RPMI7951 (cell line): ENCODE measurements around the gene EFNA5. TPM values are rescaled to one million over a fixed set of nuclear protein-coding genes. Genes with fewer than 3 reads are reported as not detected.

Source experiments
- DNase-seq: peaks from one replicate; pipeline ENCODE4 v3.0.0-alpha.2; 2012; ENCODE audit warnings: low read depth
- total RNA-seq: library from RNA; depleted of rRNA; stranded (reverse); fragments of >200 nt; shearing (Covaris generic); gene quantifications from 2 replicates; pipeline ENCODE4 v1.2.3, GENCODE V29; 2014

The EFNA5 gene
- total RNA-seq, 1 experiment from 2014 or later = 0.96 TPM

DNA sequence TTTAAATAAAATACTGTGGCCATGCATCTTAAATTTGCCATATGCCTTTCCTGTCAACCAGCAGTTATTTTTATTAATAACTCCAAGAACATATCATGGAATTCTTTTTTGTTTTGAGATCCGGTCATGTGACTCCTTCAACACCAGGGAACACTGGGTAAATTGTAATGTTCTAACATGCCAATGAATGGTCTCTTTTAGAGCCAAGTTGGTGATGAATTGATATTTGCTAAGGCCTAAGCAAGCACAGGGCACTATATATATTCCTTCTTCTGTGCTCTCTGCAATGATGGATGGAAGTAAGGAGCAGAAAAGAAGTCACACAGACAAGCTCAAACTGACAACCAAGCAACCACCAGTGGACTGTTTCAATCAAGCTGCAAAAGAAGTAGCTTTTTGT lies 124.0 kb downstream of the EFNA5 start:
- no peak for DNase-seq

DNA sequence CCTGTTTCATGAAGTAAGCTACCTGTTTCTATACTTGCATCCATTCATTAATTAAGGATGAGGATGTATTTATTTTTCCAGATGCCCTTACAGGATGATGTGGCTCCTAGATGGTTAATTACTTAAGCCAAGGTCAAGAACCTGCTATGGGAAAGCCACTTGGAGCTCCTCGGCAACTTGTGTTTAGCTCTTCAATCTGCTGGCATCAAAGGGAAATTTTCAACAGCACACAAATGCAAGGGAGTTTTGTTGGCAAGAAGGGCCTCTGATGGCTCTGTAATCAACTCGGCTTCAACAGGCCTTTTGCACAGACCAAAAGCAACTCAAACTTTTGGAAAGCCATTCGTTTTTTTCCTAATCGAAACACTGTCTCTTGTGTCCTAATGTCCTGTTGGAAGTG lies 125.3 kb downstream of the EFNA5 start:
- DNase-seq = no peak

DNA sequence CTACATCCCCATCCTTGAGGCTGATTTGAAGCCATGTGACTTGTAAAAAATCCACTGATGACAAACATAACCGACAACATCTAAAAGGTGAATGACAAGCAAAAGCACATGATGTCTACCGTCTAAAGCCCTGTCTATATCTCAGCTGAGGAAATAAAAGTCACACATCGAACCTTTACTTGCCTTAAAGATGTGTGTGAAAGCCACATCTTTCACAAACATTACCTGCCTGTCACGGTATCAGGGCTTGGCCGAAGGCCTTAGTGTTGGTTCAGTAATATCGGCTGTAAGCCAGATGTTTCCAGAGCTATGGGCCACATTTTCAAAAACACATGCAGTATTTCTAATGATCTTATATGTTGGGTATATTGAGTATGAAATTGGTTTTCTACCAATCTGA lies 125.8 kb downstream of the EFNA5 start:
- DNase-seq = no peak

DNA sequence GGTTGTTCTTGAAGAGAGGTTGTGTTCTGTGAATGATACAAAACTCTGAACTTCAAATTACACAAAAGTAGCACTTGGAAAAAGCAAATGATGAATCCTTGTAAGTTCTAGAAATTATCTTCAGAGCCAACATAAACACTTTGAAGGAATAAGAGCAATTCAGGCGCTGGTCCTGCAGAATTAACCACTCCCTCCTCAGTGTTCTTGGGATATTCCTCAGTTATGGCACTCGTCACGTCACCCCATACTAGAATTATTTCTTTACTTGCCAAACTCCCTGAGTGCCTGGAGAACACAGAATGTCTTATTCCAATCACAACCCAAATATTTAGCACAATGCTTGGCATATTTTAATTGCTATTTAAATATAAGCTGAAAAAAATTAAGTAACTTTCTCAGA lies 126.3 kb downstream of the EFNA5 start:
- no peak for DNase-seq

DNA sequence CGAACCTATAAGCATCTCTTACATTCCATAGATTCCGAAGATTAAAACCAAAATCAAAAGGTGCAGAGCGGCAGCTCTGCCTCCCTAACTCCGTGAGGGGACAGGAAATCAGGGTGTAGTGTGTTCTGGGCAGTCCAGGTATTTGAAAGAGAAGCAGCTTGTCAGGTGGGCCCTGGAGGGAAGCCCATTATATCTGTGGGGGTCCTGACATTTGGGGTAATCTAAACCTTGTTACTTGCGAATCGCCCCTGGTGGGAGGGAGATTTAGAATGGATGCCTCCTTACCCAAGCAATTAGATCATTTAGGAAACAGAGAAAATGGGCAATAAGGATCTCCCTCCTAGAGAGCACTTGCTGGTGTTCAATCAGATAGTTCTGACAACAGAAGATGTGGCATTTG lies 126.9 kb downstream of the EFNA5 start:
- no peak for DNase-seq

DNA sequence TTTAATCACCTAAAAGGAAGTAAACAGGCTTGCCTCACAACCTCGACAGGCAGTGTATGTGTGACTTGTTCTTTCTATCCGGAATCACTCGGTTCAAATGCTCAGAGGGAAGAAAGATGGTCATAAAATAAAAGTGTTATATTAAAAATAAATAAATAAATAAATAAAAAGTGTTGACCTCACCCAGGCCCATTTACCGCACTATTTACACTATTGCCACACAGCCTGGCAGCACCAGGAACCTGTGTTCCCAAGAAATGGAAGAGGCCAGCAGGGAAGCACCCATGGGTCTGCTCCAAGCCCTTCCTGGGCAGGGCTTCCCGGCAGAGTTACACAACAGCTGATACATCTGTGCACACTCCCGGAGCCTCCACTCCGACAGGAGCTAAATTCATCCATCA lies 127.9 kb downstream of the EFNA5 start:
- peak; percentile 74 for DNase-seq

DNA sequence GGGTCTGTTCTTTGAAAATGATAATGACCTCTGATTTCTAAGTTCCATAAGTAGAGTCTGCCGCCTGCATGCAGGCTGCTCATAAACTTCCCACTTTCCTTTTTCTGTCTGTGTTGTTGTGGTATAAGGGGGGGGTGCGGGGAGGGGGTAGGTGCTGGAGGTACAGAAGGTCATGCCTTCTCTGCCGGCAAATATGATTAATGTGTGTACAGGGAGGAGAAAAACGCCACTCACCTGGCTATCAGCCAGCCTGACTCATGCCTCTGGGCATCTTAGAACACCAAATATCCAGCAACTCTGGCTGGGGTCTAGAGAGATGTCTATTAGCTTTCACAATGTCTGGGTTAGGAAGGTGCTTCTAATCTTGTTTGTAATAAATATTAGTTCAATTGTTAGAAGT lies 128.3 kb downstream of the EFNA5 start:
- peak; percentile 85 for DNase-seq

DNA sequence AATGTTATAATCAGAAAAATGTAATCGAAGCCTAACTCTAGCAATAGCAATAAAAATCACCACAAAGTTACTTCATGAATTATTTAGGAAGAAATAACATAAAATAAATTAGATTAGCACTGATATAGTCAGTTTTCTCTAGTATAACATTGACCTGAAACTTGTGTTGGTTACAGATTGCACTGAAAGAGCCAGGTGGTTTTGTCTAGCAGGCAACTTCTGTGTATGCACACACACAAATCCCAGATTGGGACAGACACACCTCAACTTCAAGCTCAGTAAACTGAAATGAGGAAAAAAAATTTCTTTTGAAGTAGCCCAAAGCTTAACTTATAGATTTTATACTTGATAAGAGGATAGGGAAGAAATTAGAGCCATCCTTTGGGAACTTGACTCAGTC lies 129.3 kb downstream of the EFNA5 start:
- no peak for DNase-seq

DNA sequence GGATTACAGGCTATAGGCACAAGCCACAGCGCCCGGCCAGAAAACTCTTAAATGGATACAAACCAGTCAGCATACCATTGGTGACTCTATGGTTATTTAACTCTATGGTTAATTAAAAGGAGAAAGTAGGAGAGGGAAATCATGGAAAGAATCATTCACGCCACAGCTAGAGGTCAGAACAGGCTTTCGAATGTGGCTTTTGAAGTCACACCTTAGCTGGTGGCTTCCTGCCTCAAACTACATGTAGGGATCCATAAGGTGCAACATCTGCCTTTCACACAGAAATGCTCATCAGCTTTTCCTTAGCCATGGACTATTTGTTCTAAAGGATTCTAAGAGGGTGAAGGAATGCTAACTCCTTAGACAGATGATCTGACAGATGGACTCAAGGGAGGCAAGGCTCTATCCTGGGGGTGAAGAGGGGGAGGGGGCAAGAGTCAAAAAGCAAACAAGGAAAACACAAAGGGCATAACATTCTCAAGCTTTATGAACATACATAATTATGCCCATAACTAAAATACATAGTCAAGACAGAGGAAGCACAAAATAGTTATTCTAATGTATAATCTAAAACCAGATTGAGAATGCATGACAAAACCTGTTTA lies 130.9 kb downstream of the EFNA5 start:
- no peak for DNase-seq

DNA sequence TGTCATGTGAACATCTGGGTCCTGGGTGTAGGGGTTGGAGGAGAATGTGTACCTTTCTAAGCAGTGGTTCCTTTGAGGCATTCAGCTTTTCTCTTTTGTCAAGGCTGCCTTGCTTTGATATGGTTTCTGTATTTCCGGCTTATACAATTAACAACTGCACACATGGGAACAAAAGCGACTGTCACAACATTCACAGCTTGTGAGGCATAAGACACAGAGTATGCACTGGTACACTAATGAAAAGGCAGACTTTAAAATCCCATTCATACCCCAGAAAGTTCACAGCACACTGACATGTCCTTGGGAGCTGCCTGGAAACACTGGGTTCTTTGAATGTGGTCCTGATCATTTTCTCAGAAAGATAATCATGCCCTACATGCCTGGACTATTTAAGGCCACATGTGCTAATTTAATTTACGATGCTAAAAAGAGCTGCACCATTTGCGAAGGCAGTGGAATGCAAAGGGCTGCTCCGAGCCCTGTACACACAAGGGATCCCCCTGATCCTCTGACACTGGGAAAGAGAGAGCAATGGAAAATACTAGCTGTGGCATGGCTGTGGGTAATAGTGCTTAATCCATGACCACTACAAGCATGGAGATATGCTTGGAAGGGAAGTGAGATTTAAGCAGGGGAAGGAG lies 131.8 kb downstream of the EFNA5 start:
- peak; percentile 40 for DNase-seq

DNA sequence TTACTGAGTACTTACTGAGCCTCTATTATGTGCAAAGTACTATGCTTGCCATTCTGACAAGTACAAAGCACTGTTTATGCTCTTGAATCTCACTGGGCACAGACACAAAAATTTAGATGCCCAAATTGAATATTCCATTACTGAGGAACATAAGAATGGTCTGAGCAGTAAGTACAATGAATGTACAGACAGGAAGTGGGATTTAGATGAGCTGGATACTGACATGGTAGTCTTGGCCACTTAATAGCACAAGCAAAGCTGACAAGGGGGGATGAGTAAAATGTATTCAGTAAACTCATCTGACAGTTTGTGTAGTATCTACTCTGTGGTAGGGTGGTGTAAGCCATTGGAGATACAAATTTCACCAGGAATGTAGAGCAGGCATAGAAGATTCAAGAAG lies 132.4 kb downstream of the EFNA5 start:
- no peak for DNase-seq

DNA sequence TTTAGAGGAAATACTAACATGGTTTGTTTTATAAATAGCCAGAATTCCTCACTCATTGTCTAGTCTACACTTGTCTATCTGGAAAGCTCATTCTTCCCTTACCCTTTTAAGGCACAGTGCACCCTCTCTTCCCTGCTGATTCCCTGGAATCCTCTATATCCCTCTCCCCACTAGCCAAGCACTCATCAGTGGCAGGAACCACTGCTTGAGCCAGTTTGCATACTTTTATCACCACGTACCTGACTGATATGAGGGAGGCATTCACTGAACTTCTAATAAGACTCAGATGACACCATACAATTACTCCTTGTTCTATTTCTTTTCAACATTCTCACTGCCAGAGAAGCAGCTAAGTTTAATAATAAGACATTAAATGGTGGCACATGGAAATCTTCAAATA lies 134.9 kb downstream of the EFNA5 start:
- DNase-seq = no peak

DNA sequence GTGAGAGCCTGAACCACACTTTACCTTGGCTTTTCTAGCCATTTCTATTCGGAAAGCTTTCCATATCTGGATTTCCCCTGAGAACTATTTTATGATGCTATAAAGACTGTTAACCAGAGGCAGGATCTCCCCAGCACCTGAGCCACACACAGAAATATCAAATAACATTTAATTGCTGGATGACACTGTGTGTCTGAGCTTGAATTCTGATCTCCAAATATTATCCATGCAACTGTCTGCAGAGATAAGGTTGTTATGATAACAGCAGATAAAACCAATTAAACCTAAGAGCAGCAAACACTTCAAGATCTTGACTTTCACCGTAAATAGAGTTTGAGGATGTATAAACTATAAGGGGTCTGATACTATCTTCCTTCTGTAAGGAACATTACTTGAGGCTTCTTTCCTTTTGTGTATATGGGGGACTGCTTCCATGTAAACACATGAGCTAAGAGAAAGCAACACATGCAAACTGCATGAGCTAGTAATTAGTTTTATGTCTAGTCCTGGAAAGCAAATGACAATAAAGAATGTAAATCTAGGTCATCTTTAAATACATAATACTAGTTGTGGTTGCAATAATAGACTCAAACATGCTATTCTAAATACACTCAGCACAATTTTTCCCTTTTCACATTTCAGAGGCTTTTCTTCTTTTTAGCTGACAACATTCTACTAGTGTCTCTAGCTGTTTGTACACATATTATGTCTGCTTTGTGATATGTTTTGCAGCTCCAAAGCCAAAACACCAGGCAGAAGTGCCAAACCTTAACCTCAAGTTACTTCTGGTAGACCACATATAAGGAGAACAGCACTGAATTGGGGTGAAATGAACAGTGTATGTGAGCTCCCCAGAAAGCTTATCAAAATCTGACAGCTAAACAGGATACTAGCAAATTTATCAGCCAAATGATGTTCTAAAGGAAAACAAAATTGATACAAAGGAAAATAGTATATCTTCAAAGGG lies 136.5 kb downstream of the EFNA5 start:
- no peak for DNase-seq

DNA sequence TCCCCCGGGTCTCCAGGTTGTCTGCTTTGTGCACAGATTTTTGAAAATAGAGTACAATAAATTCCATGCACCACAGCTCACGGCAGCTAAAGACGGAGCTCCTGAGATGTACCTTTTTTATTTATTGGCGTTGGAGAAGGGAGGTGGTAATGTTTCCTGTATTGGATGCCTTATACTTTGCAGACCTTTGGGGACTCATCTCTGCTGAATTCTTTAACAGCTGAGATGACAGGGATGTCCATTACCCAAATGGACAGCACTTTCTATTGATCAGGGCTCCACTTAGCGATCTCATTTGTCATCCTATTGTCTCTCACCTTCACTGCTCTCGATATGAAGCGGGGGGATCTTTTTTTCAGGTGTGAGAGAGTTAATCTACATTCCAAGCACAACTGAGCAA lies 137.8 kb downstream of the EFNA5 start:
- no peak for DNase-seq

DNA sequence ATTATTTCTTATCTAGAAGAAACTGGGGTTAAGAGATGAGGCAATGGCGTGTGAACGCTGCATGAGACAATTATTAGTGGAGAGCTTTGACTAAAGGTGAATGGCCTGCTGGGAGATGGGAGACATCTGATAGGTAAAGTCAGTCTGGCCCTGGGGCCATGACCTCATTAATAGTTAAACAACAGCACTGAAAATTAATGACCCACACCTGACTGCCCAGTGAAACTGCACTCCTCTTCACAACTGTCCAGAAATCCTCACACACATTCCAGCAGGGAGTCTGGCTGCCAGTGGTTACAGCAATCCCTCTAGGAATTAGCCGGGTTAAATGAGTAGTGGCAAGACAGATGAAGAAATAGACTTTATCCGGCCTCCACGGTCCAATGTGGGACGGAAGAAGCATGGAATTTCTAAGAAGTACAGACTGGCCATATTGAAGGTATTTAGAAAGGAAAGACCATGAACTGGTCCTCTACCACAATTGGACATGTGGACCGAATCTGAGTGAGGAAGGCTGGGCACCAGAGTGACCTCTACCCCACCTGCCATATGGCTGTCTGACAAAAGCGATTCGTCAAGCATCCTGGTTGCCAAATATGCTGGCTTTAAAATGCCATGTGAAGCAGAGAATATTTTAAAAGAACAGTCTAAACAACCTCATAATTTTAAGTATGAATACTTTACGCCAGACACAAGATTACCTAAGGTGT lies 138.4 kb downstream of the EFNA5 start:
- DNase-seq = no peak

DNA sequence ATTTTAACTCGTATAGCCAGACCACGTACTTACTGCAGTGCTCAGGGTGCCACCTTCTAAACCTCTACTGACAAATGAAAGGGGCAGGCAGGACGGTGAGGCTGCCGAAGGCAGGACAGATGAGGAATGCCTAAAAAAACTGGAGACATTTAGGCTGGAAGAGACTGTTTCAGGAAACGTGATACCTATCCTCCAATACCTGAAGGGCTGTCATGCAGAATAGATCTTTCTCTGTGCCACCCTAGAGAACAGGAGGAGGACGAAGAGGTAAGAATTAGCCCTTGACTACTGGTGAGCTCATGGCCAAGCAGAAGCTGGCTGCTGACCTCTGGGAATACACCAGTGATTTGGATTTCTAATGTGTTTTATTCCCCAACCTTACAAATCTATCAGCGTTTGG lies 139.4 kb downstream of the EFNA5 start:
- DNase-seq = no peak

DNA sequence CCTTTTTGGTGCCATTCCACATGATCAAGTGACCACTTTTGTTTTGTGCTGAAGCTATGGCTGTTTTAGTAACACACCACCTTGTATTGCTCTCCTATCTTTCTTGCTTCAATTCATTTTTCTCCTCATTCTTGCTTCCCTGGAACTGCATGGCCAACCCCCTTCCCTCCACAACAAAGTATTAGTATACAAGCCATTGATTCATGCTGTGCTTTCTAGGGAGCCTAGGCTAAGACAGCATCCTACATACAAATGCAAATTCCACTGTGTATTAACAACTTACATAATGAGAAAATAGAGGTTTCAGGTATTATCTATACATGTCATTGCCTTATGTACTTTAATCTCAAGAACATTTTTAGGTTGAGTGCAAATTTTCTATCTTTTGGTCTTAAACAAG lies 141.1 kb downstream of the EFNA5 start:
- no peak for DNase-seq

DNA sequence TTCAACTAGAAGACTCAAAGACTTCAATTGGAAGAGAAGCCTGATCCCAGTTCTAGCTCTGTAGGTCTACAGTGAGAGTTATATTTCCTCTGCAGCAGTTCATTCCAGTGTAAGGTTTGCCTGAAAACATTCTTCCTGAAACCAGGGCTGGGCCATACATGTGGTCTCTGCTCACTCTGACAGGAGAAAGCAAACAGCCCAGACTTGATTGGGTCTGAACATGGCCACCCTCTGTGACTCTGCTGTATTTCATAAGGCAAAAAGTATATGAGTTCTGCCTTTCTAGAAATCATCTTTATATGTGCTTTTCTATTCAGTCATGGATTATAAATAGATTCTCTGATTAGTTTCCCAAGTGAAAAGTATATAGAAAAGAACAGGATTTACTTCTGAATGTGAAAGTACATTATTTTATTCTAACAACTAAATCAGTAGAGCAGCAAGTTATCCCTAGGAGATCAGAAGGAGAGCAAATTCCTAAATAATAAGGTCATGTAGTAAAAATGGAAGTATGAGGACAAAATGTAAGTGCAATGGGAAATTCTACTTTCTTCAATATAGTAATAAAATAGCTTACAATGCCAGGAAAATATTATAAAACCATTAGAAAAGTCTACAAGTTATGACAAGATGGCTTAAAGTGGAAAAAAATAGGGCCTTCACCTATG lies 144.3 kb downstream of the EFNA5 start:
- DNase-seq = no peak

DNA sequence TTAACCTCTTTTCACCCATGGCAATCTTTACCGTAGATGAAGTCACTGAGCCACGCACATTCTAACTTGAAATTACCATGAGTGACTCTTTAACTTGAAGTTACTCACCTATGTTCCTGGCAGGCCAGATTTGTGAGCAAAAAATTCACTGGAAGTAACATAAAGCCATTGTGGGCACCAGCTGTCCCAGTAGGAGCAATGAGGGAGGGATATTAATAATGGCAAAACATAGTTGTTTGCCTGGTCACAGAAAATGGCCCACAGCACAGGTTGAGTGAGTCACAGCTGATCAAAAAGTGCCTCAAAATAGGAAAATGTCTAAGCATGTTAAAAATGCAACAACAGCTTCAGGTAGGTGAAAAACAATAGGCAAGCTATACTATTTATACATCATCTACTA lies 146.6 kb downstream of the EFNA5 start:
- no peak for DNase-seq

DNA sequence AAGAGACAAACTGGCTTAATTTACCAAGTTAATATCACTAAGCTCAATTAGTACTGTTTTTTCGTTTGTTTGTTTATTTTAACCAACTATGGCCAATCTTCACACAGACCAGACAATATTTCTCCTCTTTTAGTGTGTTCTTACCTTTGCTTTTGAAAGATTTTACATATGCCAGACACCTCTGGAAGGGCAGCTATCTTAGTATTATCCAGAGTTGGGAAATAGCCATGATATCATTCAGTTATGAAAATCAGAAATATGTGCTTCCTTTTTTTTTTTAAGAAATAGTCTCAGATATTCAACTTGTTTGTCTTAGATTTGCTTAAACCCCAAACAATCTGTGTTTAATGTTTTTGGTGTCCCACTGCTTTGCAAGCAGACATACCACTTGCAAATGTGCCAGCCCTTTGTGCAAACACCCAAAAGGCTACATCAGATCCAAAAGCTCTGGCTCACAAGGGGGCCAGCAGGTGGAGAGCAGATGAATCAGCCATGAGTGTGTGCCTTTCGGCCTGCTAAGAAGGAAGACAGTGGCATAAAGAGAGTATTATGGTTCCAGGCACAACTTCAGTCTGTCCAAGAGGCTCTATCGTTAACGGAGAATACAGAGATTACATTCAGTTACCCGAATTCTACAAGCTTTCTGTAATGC lies 147.6 kb downstream of the EFNA5 start:
- peak; percentile 67 for DNase-seq

DNA sequence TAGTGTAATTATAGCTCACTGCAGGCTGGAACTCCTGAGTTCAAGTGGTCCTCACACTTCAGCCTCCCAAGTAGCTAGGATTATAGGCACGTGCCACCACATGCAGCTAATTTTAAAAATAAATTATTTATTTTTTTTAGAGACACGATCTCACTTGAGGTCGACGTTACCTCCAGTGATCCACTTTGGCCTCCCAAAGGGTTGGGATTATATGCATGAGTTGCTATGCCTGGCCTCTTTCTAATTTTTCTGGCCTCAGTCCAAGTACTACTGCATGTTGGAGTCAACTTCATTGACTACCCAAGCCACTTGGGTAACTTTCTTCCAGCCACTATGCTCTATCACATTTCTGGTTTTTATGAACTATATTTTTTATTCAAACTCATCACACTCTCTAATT lies 148.3 kb downstream of the EFNA5 start:
- no peak for DNase-seq
